ENCODE data around the gene PEBP1. TPM values are rescaled to one million over a fixed set of nuclear protein-coding genes. Genes with fewer than 3 reads are reported as not detected.

The PEBP1 gene
- total and polyA plus RNA-seq, 2 of the 4 experiments (the other 2 are of a cell fraction), result 129 to 161 TPM

GRCh38 chr12:118119449-118119879 is 16.5 kb upstream of the PEBP1 start:
- Histone ChIP-seq H3K4me1 (ENCODE audit: control insufficient read depth, insufficient read depth, low read length) (peaks cover 2% of the 10 kb centered on the region; the same call in 1 of the 2 replicates), H3K9me3 (ENCODE audit: control insufficient read depth, insufficient read depth, low read length) (no peaks in the 10 kb centered on the region), H3K79me1 (ENCODE audit: low read depth in 1 of 2, low read length in 2 of 2) (no peaks in the 10 kb centered on the region), H3K56ac (ENCODE audit: extremely low read depth, insufficient read depth, low read length) (no peak overlapping the region), H4K20me1 (ENCODE audit: insufficient read depth, low read length) (no peaks in the 10 kb centered on the region), H3K14ac (replicated peaks; ENCODE audit: low read depth, low read length) (no peak overlapping the region), H3K36me3 (ENCODE audit: control insufficient read depth, insufficient read depth, low read length) (0 out of 2 replicates have a peak, but pooled peaks cover 1% of the 10 kb centered on the region), H4K8ac (ENCODE audit: low read depth in 2 of 2, low read length in 2 of 2) (no peak overlapping the region), H3K9me1 (ENCODE audit: insufficient read depth, low read length) (no peaks in the 10 kb centered on the region), H3K23ac (ENCODE audit: low read depth, low read length) (no peak overlapping the region), H2BK20ac (ENCODE audit: low read depth, low read length) (no peak overlapping the region), H2AK5ac (ENCODE audit: low read depth, low read length) (no peak overlapping the region), H4K5ac (ENCODE audit: low read depth, low read length) (no peak overlapping the region), H3K4me3 (ENCODE audit: insufficient read depth, low read depth, low read length) (no peak overlapping the region), H3K4me2 (ENCODE audit: low read depth, low read length) (no peak overlapping the region), H2AFZ (replicated peaks; ENCODE audit: low read length, poor library complexity) (no peak overlapping the region), H2BK15ac (ENCODE audit: low read depth, low read length) (no peak overlapping the region), H3K18ac (ENCODE audit: low read depth, low read length) (no peak overlapping the region), H3K4ac (ENCODE audit: low read depth, low read length) (no peak overlapping the region), H3K27ac (ENCODE audit: insufficient read depth, low read length) (no peak overlapping the region), H2BK5ac (ENCODE audit: low read depth, low read length, poor library complexity, severe bottlenecking) (no peak overlapping the region), H2AK9ac (replicated peaks; ENCODE audit: low read depth, low read length, poor library complexity) (no peak overlapping the region), H2BK120ac (ENCODE audit: low read depth, low read length) (no peak overlapping the region), H4K91ac (ENCODE audit: insufficient read depth, low read depth, low read length) (no peak overlapping the region), H3K27me3 (ENCODE audit: control insufficient read depth, insufficient read depth, low read length) (no peaks in the 10 kb centered on the region), H3K9ac (ENCODE audit: low read depth, low read length) (no peak overlapping the region)
- POLR2A ChIA-PET (ENCODE audit: unreplicated experiment), result no interaction called here
- DNase-seq (no peak), ATAC-seq (ENCODE audit: low read depth) (no peak)
- no TSS peak for BruUV-seq (replicated peaks)
- CTCF ChIA-PET, result no interaction called here
- in situ Hi-C loops (cut with MboI; ENCODE audit: low sequenced_read_pairs), result no loop called here
- dilution Hi-C loops (cut with HindIII; ENCODE audit: low sequenced_read_pairs, unreplicated experiment), result no loop called here
- 83% methylated on average over 4 of the region's 10 CpGs; no CpG with 5 or more reads in 1 of the 2 experiments for WGBS, 2 experiments (ENCODE audit: extremely low coverage in 2 of 2, insufficient read length in 1 of 2)
- intact Hi-C loops (cut with micrococcal nuclease), result no loop called here
- TF ChIP-seq RCOR1 (IDR thresholded peaks at IDR 0.05; ENCODE audit: insufficient replicate concordance, low read length) (no peak), MAFK (IDR thresholded peaks at IDR 0.05; ENCODE audit: low read depth, low read length) (no peak)

Measured in IMR-90 (cell line).